HG02759 (cell line): Measurements from ENCODE around the gene MAT2A.
"Not testable (repeated sequence)": the region's sequence is repeated elsewhere in the genome, so short reads cannot be mapped to it uniquely, and the experiment has no call there.

Source experiments
- ATAC-seq: cut with Tn5 transposase; IDR thresholded peaks from one replicate; pipeline ENCODE4 v1.9.1; 2021; ENCODE audit warnings: mild to moderate bottlenecking, moderate library complexity; ENCODE audit not compliant: unreplicated experiment

Gene MAT2A

GRCh38 chr2:85523903-85524335 is 15.0 kb upstream of the MAT2A start:
- no peak for ATAC-seq

DNA sequence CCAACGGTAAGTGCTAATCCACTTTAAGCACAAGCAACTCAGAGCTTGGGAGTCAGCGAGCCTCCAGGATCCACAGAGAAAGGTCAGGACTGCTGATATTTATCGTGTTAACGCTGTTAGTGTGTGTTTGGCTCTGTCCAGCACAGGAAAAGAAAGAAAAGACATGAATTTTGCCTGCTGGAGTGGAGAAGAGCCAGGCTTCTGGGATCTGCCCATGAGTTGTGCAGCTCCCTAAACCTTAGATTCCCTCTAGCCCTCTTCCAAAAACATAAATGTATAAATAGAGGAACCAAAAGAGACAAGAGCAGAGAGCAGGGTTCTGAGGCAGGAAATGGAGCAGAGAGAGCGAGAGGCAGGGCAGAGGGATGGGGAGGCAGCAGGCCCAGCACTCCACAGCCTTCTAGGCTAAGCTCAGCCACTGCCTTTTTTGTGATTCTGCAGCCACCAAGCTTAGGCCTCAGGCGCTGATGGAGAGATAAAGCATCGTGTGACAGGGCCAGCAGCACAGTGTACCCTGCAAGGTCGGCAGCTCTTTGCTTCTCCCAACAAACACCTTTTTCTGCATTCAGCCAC is 14.5 kb upstream of the MAT2A start:
- no peak for ATAC-seq

GRCh38 chr2:85525029-85525428 is 13.9 kb upstream of the MAT2A start:
- no peak for ATAC-seq

DNA sequence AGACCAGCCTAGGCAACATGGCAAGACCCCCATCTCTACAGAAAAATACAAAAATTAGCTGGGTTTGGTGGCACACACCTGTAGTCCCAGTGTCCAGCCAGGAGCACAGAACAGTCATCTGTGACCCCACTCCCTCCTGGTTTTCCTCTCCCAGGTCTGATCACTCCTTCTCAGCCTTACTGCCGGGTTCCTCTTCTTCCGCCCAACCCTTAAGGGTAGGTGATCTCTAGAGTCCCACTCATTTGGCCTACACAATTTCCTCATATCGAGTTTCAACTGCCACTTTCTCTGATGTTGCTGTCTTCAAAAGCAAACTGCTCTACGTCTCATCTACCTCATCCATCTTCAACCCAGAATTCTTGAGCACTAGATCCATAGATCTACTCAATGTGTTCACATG is 13.4 kb upstream of the MAT2A start:
- no peak for ATAC-seq

- no peak for ATAC-seq
Observed at GRCh38 chr2:85527787-85528186, 11.2 kb upstream of the MAT2A start.

- no peak for ATAC-seq
Observed at GRCh38 chr2:85528355-85528754, 10.6 kb upstream of the MAT2A start.

DNA sequence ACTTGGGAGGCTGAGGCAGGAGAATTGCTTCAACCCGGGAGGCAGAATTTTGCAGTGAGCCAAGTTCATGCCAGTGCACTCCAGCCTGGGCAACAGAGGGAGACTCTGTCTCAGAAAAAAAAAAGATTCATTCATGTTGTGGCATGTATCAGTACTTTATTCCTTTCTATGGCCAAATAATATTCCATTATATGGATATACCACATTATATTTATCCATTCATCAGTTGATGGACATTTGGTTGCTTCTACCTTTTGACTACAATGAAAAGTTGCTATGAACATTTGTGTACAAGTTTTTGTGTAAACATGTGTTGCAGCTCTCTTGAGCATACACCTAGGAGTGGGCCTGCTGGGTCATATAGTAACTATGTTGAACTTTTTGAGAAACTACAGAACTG is 9.2 kb upstream of the MAT2A start:
- ATAC-seq, result no peak

- ATAC-seq, result no peak
Observed at GRCh38 chr2:85531589-85531988, 7.4 kb upstream of the MAT2A start.

GRCh38 chr2:85534099-85534498 is 4.9 kb upstream of the MAT2A start:
- no peak for ATAC-seq

GRCh38 chr2:85534881-85535280 is 4.1 kb upstream of the MAT2A start:
- ATAC-seq, result no peak

DNA sequence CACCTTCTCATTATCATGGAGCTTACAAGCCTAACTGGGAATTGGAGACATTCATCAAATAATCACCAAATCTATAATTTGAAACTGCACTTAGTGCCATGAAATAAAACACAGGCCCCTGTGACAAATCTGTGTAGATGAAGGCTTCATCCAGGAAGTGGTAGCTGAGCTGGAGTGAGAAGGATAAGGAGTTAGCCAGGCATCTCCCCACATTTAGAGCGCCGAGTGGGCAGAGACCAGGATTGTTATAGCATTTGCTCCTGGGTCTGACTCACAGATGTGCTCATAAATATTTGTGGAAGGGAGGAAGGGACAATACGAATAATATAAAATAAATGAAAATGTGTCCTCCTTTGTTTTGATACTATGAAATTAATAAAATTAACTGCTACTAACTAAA is 2.5 kb upstream of the MAT2A start:
- no peak for ATAC-seq

GRCh38 chr2:85537600-85538506 is 1.1 kb upstream of the MAT2A start:
- no peak for ATAC-seq

DNA sequence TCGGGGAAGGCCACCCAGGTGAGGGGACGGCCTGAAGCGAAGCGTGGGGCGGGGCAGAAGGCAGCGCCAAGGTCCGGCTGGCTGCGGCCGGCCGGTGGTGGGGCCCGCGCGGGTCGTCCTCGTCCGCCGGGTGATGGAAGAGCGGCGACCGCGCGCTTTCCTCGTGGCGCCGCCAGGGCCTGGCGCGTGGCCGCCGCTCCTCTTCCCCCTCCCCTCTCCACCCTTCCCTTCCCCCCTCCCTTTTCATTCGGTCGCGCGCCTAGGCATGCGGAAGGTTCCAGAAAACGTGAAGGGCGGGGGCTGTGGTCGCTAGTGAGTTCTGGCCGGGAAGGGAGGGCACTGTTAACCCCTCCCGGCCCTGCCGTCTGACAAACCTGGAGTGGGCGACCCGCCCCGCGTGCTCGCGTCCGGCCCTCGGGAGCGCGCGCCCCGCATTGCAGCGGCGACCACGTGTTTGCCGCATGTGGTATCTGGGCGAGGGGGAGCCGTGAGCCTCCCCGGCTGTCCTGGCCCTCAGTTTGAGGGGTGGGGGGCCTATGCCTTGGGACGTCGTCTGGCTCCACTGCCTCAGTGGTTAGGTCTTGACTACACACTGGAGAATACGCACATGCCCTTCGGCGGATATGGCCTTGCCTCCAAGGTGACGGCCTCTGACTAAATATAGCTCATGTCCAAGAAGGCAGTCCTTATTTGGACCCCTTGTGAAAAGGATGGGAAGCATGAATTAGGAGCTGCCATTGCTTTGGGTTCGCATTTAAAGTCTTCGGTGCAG is 579 bp downstream of the MAT2A start:
- ATAC-seq, result peak; percentile 33

- ATAC-seq, result no peak
Observed at GRCh38 chr2:85540133-85540648, 1.2 kb downstream of the MAT2A start.

- no peak for ATAC-seq
Observed at GRCh38 chr2:85541262-85541661, 2.3 kb downstream of the MAT2A start.

DNA sequence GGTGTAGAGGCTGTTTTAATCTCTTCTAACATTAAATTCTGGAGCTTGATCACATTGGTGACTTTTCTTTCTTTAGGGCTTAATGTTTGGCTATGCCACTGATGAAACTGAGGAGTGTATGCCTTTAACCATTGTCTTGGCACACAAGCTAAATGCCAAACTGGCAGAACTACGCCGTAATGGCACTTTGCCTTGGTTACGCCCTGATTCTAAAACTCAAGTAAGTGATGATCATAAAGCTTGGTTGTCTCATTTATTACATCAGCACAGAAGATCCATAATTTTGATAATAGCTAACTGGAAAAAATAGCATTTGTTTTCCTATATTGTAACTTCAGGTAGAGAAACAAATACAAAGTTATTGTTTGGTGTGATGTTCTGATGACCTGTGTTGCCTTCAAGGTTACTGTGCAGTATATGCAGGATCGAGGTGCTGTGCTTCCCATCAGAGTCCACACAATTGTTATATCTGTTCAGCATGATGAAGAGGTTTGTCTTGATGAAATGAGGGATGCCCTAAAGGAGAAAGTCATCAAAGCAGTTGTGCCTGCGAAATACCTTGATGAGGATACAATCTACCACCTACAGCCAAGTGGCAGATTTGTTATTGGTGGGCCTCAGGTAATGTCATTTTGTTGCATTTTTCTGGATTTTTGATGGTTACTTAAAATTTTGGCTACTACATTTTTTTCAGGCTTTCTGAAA is 2.9 kb downstream of the MAT2A start:
- ATAC-seq, result no peak

- ATAC-seq, result no peak
Observed at GRCh38 chr2:85542777-85543176, 3.8 kb downstream of the MAT2A start.

GRCh38 chr2:85544254-85544691 is 5.3 kb downstream of the MAT2A start:
- ATAC-seq, result not testable (repeated sequence)

DNA sequence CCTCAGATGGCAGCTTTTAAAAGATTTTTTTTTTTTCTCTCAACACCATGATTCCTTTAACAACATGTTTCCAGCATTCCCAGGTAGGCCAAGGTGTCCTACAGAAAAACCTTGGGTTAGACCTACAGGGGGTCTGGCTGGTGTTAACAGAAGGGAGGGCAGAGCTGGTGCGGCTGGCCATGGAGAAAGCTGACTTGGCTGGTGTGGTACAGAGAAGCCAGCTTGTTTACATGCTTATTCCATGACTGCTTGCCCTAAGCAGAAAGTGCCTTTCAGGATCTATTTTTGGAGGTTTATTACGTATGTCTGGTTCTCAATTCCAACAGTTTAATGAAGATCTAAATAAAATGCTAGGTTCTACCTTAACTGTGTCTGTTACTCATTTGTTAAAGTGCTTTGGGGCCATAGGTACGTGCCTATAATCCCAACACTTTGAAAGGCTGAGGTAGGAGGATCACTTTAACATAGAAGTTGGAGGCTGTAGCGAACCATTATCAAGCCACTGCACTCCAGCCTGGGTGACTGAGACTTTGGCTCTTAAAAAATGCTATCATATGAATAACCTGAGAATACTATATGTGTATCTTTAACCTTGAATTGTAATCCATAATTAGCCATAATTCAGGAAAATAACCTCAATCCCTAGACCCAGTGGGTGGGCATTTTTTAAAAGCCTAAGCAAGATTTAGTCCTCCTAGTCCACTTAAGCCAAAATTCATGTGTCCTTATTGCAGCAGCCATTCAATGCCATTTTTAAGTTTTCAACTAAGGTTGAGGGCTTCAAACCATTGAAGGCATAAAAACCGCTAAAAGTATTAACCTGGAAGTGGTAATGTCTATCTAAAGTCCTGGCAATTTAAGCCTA is 6.2 kb downstream of the MAT2A start:
- ATAC-seq, result not testable (repeated sequence)

- ATAC-seq, result no peak
Observed at GRCh38 chr2:85545780-85546240, 6.8 kb downstream of the MAT2A start.
